ENCODE results near the gene ROCK1. TPM values are rescaled to one million over a fixed set of nuclear protein-coding genes. Genes with fewer than 3 reads are reported as not detected.

Gene ROCK1
- total RNA-seq = 14.6 and 19.5 TPM in 2 replicates

DNA sequence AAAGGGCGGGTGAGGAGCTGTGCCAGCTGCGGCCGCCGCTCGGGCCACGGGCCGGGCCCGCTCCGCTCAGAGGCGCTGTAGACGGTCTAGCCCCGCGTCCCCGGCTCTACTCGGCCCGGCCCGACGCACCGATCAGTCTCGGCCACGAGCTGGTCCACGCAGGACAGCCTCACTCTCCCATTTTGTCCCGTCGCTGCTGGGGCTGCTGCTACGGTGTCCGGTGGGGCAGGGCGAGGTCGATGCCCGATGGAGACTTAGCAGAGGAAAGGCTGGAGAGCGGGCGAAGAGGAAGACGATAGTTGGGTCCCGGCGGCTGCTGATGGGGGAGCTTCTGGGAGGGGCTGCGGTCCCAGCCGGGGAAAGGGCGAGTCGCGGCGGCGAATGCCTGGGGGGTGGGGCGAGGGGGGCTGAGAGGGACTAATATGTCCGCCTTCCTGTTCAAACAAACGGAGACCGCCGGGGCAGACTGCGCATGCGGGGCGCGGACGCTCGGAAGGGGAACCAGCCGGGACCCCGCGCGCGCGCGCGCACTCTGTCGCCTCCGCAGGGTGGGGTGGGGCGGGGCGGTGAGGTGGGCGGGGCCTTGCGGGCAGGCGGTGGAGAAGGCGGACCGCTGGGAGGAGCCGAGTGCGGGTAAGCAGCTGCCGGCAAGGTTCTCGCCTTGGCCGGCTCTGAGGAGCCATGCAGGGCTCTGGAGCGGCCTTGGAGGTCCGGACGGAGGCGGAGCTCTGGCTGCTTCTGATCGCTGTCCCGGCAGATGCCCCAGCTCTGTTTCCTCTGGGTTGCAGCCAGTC lies at the start of gene ROCK1:
Gene ROCK1, minus strand, starts transcription at position 468 of the 794 bp plus-strand sequence. CDS start 903 bp downstream, outside the sequence.

Other genes starting within 250 kb of the ROCK1 start
- 1.5 and 1.7 TPM in 2 replicates for gene GREB1L, start 130.4 kb upstream of the ROCK1 start, total RNA-seq